ENCODE results near the gene NKAIN4. TPM values are rescaled to one million over a fixed set of nuclear protein-coding genes. Genes with fewer than 3 reads are reported as not detected.
A peak's percentile ranks its signal among the peaks of the same experiment; 100 is the strongest.

Gene NKAIN4
- total RNA-seq, 1 experiment from 2014 or later: not detected

DNA sequence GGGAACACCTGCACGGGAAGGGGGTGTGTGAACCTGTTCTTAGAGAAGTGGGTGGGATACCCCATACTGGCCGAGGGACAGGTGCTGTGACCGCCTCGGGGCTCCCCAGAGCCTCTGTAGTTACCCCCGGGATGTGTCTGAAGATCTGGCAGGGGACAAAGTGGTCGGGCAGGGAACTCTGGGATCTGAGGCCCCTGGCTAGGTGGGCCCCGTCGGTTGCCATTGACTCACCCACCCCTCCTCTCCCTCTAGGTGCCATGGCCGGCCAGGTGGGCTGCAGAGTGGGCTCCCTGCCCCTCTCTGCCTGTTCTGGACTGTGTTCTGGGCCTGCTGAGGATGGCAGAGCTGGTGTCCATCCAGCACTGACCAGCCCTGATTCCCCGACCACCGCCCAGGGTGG lies 14.3 kb downstream of the NKAIN4 start:
- no peak for DNase-seq (ENCODE audit: low spot score)
- BruUV-seq (replicated peaks): no TSS peak
- ChIA-PET POLR2A (ENCODE audit: low non-redundant PET) (no interaction called here), CTCF (no interaction called here)
- H3K27ac ChIP-seq (ENCODE audit: low read depth, low read length, poor library complexity, severe bottlenecking): no peak overlapping the region
- H3K27me3 ChIP-seq (replicated peaks; ENCODE audit: insufficient read depth, low read depth, low read length, poor library complexity): no peaks in the 10 kb centered on the region
- no peaks in the 10 kb centered on the region for H3K4me1 ChIP-seq (ENCODE audit: insufficient read depth, low read length, poor library complexity, severe bottlenecking)
- H3K36me3 ChIP-seq (ENCODE audit: insufficient read depth, low read length, poor library complexity, severe bottlenecking): no peaks in the 10 kb centered on the region
- no peaks in the 10 kb centered on the region for H3K9me3 ChIP-seq (ENCODE audit: low read depth, low read length, poor library complexity, severe bottlenecking)
- no peak overlapping the region for H3K4me3 ChIP-seq (ENCODE audit: low read depth, low read length, poor library complexity, severe bottlenecking)
- intact Hi-C loops (cut with micrococcal nuclease; ENCODE audit: unreplicated experiment): no loop called here
- TF ChIP-seq CTCF (conservative IDR thresholded peaks at IDR 0.05; ENCODE audit: low read depth, low read length) (no peak), EZH2 (IDR thresholded peaks at IDR 0.05; ENCODE audit: borderline replicate concordance, low read depth, low read length, poor library complexity, severe bottlenecking) (no peak)

DNA sequence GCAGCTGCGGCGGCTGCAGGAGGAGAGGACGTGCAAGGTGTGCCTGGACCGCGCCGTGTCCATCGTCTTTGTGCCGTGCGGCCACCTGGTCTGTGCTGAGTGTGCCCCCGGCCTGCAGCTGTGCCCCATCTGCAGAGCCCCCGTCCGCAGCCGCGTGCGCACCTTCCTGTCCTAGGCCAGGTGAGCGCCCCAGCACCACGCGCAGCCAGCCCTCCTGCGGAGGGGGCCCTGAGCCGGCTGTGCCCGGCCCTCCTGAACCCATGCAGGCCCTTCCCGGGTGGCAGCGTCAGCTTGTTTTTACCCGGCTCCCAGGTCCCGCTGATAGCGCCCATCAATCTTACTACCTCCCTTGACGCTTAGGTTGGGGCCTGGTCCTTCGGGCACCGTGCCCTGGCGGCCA lies 14.8 kb downstream of the NKAIN4 start:
- TF ChIP-seq CTCF (conservative IDR thresholded peaks at IDR 0.05; ENCODE audit: low read depth, low read length) (no peak), EZH2 (IDR thresholded peaks at IDR 0.05; ENCODE audit: borderline replicate concordance, low read depth, low read length, poor library complexity, severe bottlenecking) (no peak)
- H3K4me3 ChIP-seq (ENCODE audit: low read depth, low read length, poor library complexity, severe bottlenecking): no peak overlapping the region
- BruUV-seq (replicated peaks): no TSS peak
- no peak overlapping the region for H3K27ac ChIP-seq (ENCODE audit: low read depth, low read length, poor library complexity, severe bottlenecking)
- H3K9me3 ChIP-seq (ENCODE audit: low read depth, low read length, poor library complexity, severe bottlenecking): no peaks in the 10 kb centered on the region
- DNase-seq (ENCODE audit: low spot score): no peak
- no peaks in the 10 kb centered on the region for H3K36me3 ChIP-seq (ENCODE audit: insufficient read depth, low read length, poor library complexity, severe bottlenecking)
- CTCF ChIA-PET: no interaction called here
- POLR2A ChIA-PET (ENCODE audit: low non-redundant PET): no interaction called here
- H3K27me3 ChIP-seq (replicated peaks; ENCODE audit: insufficient read depth, low read depth, low read length, poor library complexity): no peaks in the 10 kb centered on the region
- intact Hi-C loops (cut with micrococcal nuclease; ENCODE audit: unreplicated experiment): no loop called here
- H3K4me1 ChIP-seq (ENCODE audit: insufficient read depth, low read length, poor library complexity, severe bottlenecking): no peaks in the 10 kb centered on the region

GRCh38 chr20:63238514-63239125 lies 15.6 kb downstream of the NKAIN4 start:
- TF ChIP-seq EZH2 (IDR thresholded peaks at IDR 0.05; ENCODE audit: borderline replicate concordance, low read depth, low read length, poor library complexity, severe bottlenecking): no peak
- TF ChIP-seq CTCF (conservative IDR thresholded peaks at IDR 0.05; ENCODE audit: low read depth, low read length): no peak
- intact Hi-C loops (cut with micrococcal nuclease; ENCODE audit: unreplicated experiment): no loop called here
- no peaks in the 10 kb centered on the region for H3K36me3 ChIP-seq (ENCODE audit: insufficient read depth, low read length, poor library complexity, severe bottlenecking)
- CTCF ChIA-PET: interaction anchor here (0.6 kb wide), 1 partner anchor 167 kb away, joined by 3 read pairs; no protein-coding TSS in a partner anchor
- H3K4me1 ChIP-seq (ENCODE audit: insufficient read depth, low read length, poor library complexity, severe bottlenecking): no peaks in the 10 kb centered on the region
- H3K9me3 ChIP-seq (ENCODE audit: low read depth, low read length, poor library complexity, severe bottlenecking): no peaks in the 10 kb centered on the region
- H3K4me3 ChIP-seq (ENCODE audit: low read depth, low read length, poor library complexity, severe bottlenecking): no peak overlapping the region
- BruUV-seq (replicated peaks): no TSS peak
- POLR2A ChIA-PET (ENCODE audit: low non-redundant PET): no interaction called here
- H3K27ac ChIP-seq (ENCODE audit: low read depth, low read length, poor library complexity, severe bottlenecking): no peak overlapping the region
- H3K27me3 ChIP-seq (replicated peaks; ENCODE audit: insufficient read depth, low read depth, low read length, poor library complexity): no peaks in the 10 kb centered on the region
- peak; percentile 44 for DNase-seq (ENCODE audit: low spot score)

Data from A673 (cell line).